HG03520 (cell line): Measurements from ENCODE around the gene EFCAB5.
"Not testable (repeated sequence)": the region's sequence is repeated elsewhere in the genome, so short reads cannot be mapped to it uniquely, and the experiment has no call there.

ENCODE experiments used
- ATAC-seq: cut with Tn5 transposase; IDR thresholded peaks from one replicate; pipeline ENCODE4 v1.9.1; 2021; ENCODE audit warnings: mild to moderate bottlenecking, moderate library complexity; ENCODE audit not compliant: unreplicated experiment

The EFCAB5 gene

DNA sequence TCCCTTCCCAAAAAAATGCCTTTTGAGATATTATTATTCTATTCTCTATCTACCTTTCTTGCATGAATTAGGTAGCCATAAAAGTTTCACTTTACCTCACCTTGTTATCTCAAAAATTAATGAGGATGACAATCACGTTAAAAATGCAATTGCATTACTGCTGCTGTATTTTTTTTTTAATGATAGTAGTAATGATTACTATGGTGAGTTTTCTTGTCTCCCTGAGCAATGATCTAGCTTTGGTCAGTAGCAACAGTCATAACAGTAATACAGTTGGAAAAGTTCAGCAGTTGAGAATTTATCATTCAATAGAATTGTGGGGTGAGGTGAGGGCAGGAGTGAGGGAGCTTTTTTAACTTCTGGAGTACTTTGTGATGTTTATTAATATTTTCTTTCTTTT is at the start of gene EFCAB5:
EFCAB5 (plus strand) TSS at position 301 of the 400 bp plus-strand sequence. CDS start 163 bp downstream, outside the sequence.
- ATAC-seq, result no peak

GRCh38 chr17:29892201-29892600 is 49.2 kb upstream of the EFCAB5 start:
- ATAC-seq, result no peak

DNA sequence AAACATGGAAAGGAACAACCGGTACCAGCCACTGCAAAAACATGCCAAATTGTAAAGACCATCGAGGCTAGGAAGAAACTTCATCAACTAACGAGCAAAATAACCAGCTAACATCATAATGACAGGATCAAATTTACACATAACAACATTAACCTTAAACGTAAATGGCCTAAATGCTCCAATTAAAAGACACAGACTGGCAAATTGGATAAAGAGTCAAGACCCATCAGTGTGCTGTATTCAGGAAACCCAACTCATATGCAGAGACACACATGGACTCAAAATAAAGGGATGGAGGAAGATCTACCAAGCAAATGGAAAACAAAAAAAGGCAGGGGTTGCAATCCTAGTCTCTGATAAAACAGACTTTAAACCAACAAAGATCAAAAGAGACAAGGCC is 44.3 kb upstream of the EFCAB5 start:
- ATAC-seq, result not testable (repeated sequence)

DNA sequence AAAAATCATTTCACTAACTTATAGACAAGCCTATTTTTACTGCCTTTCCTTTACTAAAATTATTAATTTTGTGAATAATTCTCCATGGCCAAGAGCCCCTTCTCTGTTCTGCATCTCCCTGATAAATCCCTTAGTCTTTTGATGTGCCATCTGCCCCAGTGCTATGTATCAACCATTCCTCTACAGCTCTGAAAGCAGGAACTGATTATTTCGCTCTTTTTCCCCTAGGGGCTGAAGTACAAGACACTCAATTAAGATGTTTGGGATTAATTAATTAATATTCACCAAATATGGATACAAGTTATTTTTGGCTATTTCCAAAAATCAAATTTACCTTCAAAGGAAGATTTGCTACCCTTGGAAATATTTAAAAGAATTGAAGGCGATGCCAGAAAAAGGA is 38.0 kb upstream of the EFCAB5 start:
- ATAC-seq, result no peak

GRCh38 chr17:29905086-29905878 is 36.2 kb upstream of the EFCAB5 start:
- ATAC-seq, result no peak

GRCh38 chr17:29905879-29906167 is 35.6 kb upstream of the EFCAB5 start:
- ATAC-seq, result no peak

- ATAC-seq, result no peak
Observed at GRCh38 chr17:29906969-29907368, 34.5 kb upstream of the EFCAB5 start.

GRCh38 chr17:29909236-29910003 is 32.0 kb upstream of the EFCAB5 start:
- ATAC-seq, result no peak

- ATAC-seq, result no peak
Observed at GRCh38 chr17:29911641-29912177, 29.7 kb upstream of the EFCAB5 start.

GRCh38 chr17:29914819-29915537 is 26.5 kb upstream of the EFCAB5 start:
- ATAC-seq, result no peak

- ATAC-seq, result no peak
Observed at GRCh38 chr17:29918016-29918415, 23.4 kb upstream of the EFCAB5 start.

GRCh38 chr17:29918922-29919856 is 22.2 kb upstream of the EFCAB5 start:
- no peak for ATAC-seq

GRCh38 chr17:29924786-29925185 is 16.6 kb upstream of the EFCAB5 start:
- ATAC-seq, result no peak

DNA sequence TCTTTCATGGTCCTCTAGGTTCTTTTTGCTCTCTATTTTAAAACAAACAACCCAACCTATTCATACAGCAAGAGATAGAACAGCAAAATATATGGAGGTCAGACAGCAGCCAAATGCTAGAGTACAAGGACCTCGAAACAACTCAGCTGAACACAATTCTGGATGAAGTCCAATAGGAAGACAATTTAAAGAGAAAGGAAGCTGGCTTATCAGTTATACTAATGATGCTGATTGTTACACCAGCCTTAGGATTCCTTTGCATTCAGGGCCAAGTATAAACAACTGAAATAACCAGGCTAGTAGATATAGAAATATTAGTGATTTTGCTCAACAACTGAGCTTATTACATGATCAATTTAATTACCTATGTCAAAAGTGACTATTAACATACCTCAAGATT is 13.9 kb upstream of the EFCAB5 start:
- no peak for ATAC-seq

GRCh38 chr17:29929006-29929532 is 12.4 kb upstream of the EFCAB5 start:
- no peak for ATAC-seq

- peak; percentile 55 for ATAC-seq
Observed at GRCh38 chr17:29929533-29930408, 11.7 kb upstream of the EFCAB5 start, which contains the start of gene SSH2. SSH2 (minus strand) TSS chr17:29930228; CDS start chr17:29930000, 228 bp downstream.

DNA sequence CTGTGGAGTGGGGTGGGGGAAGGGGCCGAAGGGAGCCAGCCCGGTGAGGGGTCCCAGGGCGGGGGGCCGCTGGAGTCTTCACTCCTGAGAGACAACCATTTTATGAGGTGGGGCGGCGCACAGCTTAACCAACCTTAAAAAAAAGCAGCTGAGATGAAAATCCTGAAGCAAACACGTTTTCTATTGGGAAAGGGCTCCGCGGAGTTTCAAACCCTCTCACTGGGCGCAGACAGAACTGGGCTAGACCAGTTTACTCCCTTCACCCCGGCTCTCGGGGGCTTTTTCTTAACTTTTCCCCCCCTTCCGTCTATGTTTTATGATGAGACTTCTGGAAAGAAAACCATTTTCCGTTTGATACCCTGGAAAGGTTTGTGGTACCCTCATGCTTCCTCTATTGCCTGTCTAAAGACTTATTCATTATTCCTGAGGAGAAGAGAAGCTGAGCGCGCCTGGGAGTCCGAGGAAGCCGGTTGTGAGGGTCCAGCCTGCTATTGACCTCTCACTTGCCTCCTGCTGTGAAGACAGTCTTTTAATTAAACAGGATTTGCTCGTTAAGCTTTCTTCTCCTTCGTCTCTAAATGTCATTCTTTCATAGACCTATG is 10.9 kb upstream of the EFCAB5 start:
- ATAC-seq, result no peak

DNA sequence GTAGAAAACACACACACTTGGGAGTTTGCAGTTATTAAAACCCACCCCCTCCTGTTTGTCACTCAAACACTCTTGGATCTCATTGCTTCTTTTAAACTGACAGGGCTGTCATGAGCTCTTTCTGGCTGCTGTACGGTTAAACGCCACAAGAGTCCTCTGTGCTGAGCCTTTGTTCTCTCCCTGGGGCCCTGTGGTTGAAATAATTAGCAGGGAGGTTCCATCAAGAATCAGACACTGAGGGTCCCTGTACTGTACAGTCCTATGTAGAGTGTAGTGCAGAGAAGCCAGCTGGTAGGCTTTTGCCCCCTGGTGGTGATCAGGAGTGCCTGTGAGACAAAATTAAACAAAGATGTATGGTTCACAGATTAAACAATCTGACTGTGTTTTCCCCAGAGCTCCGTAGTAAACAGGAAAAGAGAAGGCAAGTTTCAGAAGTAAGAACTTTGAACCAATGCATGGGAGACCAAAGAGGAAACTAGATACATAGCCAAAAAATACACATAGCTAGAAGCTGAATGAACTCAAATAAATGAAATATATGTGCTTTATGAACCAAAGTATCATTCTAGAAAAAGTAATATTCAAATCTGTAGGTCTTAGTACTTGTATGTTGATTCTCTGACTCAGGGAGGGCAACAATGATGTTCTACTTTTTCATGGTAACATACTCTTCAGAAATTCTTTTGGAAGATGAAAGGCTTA is 10.1 kb upstream of the EFCAB5 start:
- ATAC-seq, result peak; percentile 61
